Measurements from ENCODE around the gene TRMT44. TPM values are rescaled to one million over a fixed set of nuclear protein-coding genes. Genes with fewer than 3 reads are reported as not detected.

Gene TRMT44
- total RNA-seq, 1 experiment from 2014 or later: 25.8 TPM

GRCh38 chr4:8442596-8443358 lies 2.2 kb downstream of the TRMT44 start:
- DNase-seq (ENCODE audit: low read depth, low spot score) (no peak), ATAC-seq (no peak)
- H3K79me2 ChIP-seq (ENCODE audit: insufficient read depth, low read length): peaks cover 95% of the 10 kb centered on the region
- no peaks in the 10 kb centered on the region for H4K20me1 ChIP-seq (ENCODE audit: insufficient read depth)
- H2AFZ ChIP-seq (ENCODE audit: low read depth, low read length, poor library complexity, severe bottlenecking): no peak overlapping the region
- ChIA-PET CTCF (no interaction called here), RAD21 (ENCODE audit: low non-redundant PET in 1 of 2, low total read pairs in 2 of 2, uncharacterized antibody in 2 of 2, unreplicated experiment in 2 of 2) (no interaction called here), POLR2A (no interaction called here)
- no peaks in the 10 kb centered on the region for H3K27me3 ChIP-seq (ENCODE audit: insufficient read depth, low read length)
- TF ChIP-seq POLR2A (IDR thresholded peaks at IDR 0.05; ENCODE audit: borderline replicate concordance, extremely low read depth, insufficient read depth, insufficient read length): no peak
- no peak for TF ChIP-seq EZH2 (IDR thresholded peaks at IDR 0.05)
- H3K9ac ChIP-seq (ENCODE audit: low read length): no peak overlapping the region
- no peaks in the 10 kb centered on the region for H3K9me2 ChIP-seq (ENCODE audit: insufficient read depth)
- H3K4me3 ChIP-seq (replicated peaks in 1 of 2; ENCODE audit: low read depth in 1 of 2, low read length in 2 of 2): no peak overlapping the region
- peaks cover 3 to 5% of the 10 kb centered on the region in 2 experiments; a peak in 1 of 4 replicates for H3K36me3 ChIP-seq (ENCODE audit: control insufficient read depth in 1 of 2, insufficient read depth in 2 of 2, low read length in 2 of 2)
- no TSS peak for BruUV-seq (replicated peaks)
- H3K4me1 ChIP-seq (ENCODE audit: control insufficient read depth in 1 of 2, insufficient read depth in 2 of 2, low read length in 2 of 2): peaks cover 11 to 19% of the 10 kb centered on the region in 2 experiments; a peak in 3 of 4 replicates
- no peak overlapping the region for H3K27ac ChIP-seq (ENCODE audit: low read depth, low read length)
- peak overlapping the region; percentile 93 for H3K4me2 ChIP-seq (ENCODE audit: low read length)
- H3K9me3 ChIP-seq (ENCODE audit: control insufficient read depth in 1 of 2, insufficient read depth in 1 of 2, low read depth in 1 of 2, low read length in 2 of 2): no peaks in the 10 kb centered on the region
- intact Hi-C loops (cut with micrococcal nuclease): no loop called here

- Histone ChIP-seq H3K9ac (ENCODE audit: low read length) (no peak overlapping the region), H3K4me2 (ENCODE audit: low read length) (no peak overlapping the region), H2AFZ (ENCODE audit: low read depth, low read length, poor library complexity, severe bottlenecking) (no peak overlapping the region), H3K36me3 (ENCODE audit: control insufficient read depth in 1 of 2, insufficient read depth in 2 of 2, low read length in 2 of 2) (peaks cover 3 to 5% of the 10 kb centered on the region in 2 experiments; a peak in 1 of 4 replicates), H3K79me2 (ENCODE audit: insufficient read depth, low read length) (peaks cover 92% of the 10 kb centered on the region), H3K4me1 (ENCODE audit: control insufficient read depth in 1 of 2, insufficient read depth in 2 of 2, low read length in 2 of 2) (peaks cover 11 to 19% of the 10 kb centered on the region in 2 experiments; a peak in 3 of 4 replicates), H3K9me3 (ENCODE audit: control insufficient read depth in 1 of 2, insufficient read depth in 1 of 2, low read depth in 1 of 2, low read length in 2 of 2) (no peaks in the 10 kb centered on the region), H3K9me2 (ENCODE audit: insufficient read depth) (no peaks in the 10 kb centered on the region), H4K20me1 (ENCODE audit: insufficient read depth) (no peaks in the 10 kb centered on the region), H3K27ac (ENCODE audit: low read depth, low read length) (no peak overlapping the region), H3K4me3 (replicated peaks in 1 of 2; ENCODE audit: low read depth in 1 of 2, low read length in 2 of 2) (no peak overlapping the region), H3K27me3 (ENCODE audit: insufficient read depth, low read length) (no peaks in the 10 kb centered on the region)
- ChIA-PET RAD21 (ENCODE audit: low non-redundant PET in 1 of 2, low total read pairs in 2 of 2, uncharacterized antibody in 2 of 2, unreplicated experiment in 2 of 2) (no interaction called here), POLR2A (no interaction called here), CTCF (no interaction called here)
- no TSS peak for BruUV-seq (replicated peaks)
- no peak for ATAC-seq
- intact Hi-C loops (cut with micrococcal nuclease): no loop called here
- no peak for TF ChIP-seq SRF (IDR thresholded peaks at IDR 0.05; ENCODE audit: low read depth)
- TF ChIP-seq CEBPB (IDR thresholded peaks at IDR 0.05; ENCODE audit: low read depth): no peak
- TF ChIP-seq REST (IDR thresholded peaks at IDR 0.05; ENCODE audit: low read depth): no peak
- no peak for TF ChIP-seq POLR2AphosphoS5 (IDR thresholded peaks at IDR 0.05; ENCODE audit: low read depth, low read length)
- TF ChIP-seq YY1 (IDR thresholded peaks at IDR 0.05; ENCODE audit: extremely low read depth, insufficient replicate concordance, low read depth, low read length): no peak
- TF ChIP-seq EGR1 (IDR thresholded peaks at IDR 0.05; ENCODE audit: low read depth): no peak
- no peak for TF ChIP-seq EZH2phosphoT487 (IDR thresholded peaks at IDR 0.05; ENCODE audit: borderline replicate concordance)
- DNase-seq (ENCODE audit: low read depth, low spot score): no peak
Measured at GRCh38 chr4:8443801-8444200, 3.2 kb downstream of the TRMT44 start.
